ENCODE measurements around the gene THSD4. TPM values are rescaled to one million over a fixed set of nuclear protein-coding genes. Genes with fewer than 3 reads are reported as not detected.

The THSD4 gene
- total RNA-seq, 2 experiments from 2014 or later, result not detected

DNA sequence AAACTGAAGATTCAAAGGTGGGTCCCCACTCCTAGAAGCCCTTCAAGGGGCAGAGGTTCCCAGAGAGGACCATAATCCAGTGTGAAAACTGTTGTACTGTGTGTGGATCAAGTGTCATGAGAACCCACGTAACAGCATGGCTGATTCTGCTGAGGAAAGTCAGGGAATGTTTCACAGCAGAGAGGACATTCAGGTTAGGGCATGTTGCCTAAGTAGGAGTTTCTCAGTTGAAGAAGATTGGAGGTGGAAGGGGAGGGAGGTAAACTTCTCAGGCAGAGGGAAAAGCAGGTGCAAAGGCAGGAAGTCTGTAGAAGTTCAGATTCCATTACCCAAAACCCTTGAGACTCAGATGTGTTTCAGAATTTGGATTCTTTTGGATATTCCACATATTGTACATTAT is 448.9 kb downstream of the THSD4 start:
- Mint-ChIP-seq H3K27me3 (peaks cover 11% of the 10 kb centered on the region), H3K27ac (no peak overlapping the region), H3K4me1 (ENCODE audit: low read depth) (no peaks in the 10 kb centered on the region), H3K36me3 (ENCODE audit: low read depth) (no peaks in the 10 kb centered on the region), H3K4me3 (no peak overlapping the region), H3K9me3 (no peaks in the 10 kb centered on the region)
- intact Hi-C loops (cut with micrococcal nuclease), result no loop called here
- ATAC-seq (no peak), DNase-seq (no peak)
- CTCF ChIA-PET, result no interaction called here
- TF ChIP-seq, protein P1, sequence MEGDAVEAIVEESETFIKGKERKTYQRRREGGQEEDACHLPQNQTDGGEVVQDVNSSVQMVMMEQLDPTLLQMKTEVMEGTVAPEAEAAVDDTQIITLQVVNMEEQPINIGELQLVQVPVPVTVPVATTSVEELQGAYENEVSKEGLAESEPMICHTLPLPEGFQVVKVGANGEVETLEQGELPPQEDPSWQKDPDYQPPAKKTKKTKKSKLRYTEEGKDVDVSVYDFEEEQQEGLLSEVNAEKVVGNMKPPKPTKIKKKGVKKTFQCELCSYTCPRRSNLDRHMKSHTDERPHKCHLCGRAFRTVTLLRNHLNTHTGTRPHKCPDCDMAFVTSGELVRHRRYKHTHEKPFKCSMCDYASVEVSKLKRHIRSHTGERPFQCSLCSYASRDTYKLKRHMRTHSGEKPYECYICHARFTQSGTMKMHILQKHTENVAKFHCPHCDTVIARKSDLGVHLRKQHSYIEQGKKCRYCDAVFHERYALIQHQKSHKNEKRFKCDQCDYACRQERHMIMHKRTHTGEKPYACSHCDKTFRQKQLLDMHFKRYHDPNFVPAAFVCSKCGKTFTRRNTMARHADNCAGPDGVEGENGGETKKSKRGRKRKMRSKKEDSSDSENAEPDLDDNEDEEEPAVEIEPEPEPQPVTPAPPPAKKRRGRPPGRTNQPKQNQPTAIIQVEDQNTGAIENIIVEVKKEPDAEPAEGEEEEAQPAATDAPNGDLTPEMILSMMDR (IDR thresholded peaks at IDR 0.05), result no peak
- POLR2A ChIA-PET, result no interaction called here

DNA sequence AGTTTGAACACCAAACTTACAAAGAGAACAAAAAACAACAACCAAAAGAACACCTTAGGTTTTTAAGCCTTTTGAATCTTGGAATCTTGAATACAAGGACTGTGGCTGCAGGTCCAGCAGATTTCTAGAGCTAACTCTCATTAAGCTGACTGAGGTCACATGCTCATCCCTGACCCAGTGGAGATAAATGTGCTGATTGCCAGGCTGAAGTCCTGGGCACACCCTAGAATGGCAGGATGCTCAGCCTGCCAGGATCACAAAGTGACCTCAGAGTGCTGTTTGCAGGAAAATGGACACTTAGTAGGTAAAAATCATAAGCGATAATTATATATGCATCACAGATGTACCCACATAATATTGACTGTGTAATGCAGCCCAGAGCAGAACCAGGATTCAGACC is 449.7 kb downstream of the THSD4 start:
- Mint-ChIP-seq H3K4me3 (no peak overlapping the region), H3K36me3 (ENCODE audit: low read depth) (no peaks in the 10 kb centered on the region), H3K9me3 (no peaks in the 10 kb centered on the region), H3K27ac (no peak overlapping the region), H3K4me1 (ENCODE audit: low read depth) (no peaks in the 10 kb centered on the region), H3K27me3 (peaks cover 9% of the 10 kb centered on the region)
- DNase-seq (no peak), ATAC-seq (no peak)
- intact Hi-C loops (cut with micrococcal nuclease), result no loop called here
- POLR2A ChIA-PET, result no interaction called here
- TF ChIP-seq, protein P1 (IDR thresholded peaks at IDR 0.05), result no peak
- CTCF ChIA-PET, result no interaction called here

DNA sequence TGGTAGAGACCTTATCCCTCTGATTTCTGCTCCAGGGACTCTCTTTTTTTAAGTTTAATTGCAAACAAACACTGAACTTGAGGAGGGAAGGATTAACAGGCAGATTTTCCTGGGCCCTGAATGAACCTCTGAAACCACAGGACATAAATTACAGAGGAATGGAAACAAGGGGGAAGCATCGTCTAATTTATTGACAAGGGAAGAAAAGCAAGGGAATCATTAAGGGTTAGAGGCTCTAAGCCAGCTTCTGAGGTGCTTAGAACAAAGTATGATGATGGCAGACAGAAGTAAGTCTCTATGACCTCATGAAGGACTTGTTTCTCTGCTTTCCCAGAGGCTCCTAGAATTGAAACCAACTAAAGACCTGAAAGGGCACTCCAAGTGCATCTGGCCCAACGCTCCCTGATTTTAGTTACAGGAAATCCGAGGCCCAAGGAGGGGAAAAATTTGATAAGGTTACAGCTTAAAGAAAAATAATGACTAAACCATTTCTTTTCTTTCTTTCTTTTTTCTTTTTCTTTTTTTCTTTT is 450.4 kb downstream of the THSD4 start:
- Mint-ChIP-seq H3K27me3 (peaks cover 9% of the 10 kb centered on the region), H3K36me3 (ENCODE audit: low read depth) (no peaks in the 10 kb centered on the region), H3K27ac (no peak overlapping the region), H3K9me3 (no peaks in the 10 kb centered on the region), H3K4me1 (ENCODE audit: low read depth) (no peaks in the 10 kb centered on the region), H3K4me3 (no peak overlapping the region)
- CTCF ChIA-PET, result no interaction called here
- ATAC-seq, result no peak
- POLR2A ChIA-PET, result no interaction called here
- intact Hi-C loops (cut with micrococcal nuclease), result no loop called here
- DNase-seq, result no peak
- TF ChIP-seq, protein P1 (IDR thresholded peaks at IDR 0.05), result no peak

DNA sequence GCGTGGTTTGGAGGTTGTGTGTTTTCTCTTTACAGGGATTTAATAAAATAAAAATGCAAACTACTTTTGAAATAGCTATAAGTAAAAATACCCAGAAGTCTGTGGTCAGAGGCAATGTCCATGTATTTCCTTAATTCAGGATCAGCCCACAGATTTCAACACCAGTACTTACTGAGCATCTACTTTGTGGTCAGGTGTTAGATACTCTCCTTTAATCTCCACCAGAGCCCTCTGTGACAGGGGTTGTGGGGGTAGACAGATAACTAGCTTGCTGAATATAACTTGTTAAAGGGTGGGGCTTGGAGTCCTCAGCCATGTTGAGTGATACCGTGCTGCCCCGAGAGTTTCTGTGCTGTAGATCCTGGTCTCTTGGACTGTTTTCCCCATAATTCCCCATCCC is 451.0 kb downstream of the THSD4 start:
- H3K4me3 Mint-ChIP-seq, result no peak overlapping the region
- CTCF ChIA-PET, result no interaction called here
- H3K36me3 Mint-ChIP-seq (ENCODE audit: low read depth), result no peaks in the 10 kb centered on the region
- ATAC-seq (no peak), DNase-seq (no peak)
- H3K27me3 Mint-ChIP-seq, result peaks cover 8% of the 10 kb centered on the region
- intact Hi-C loops (cut with micrococcal nuclease), result no loop called here
- no peaks in the 10 kb centered on the region for H3K9me3 Mint-ChIP-seq
- no peak overlapping the region for H3K27ac Mint-ChIP-seq
- TF ChIP-seq, protein P1 (IDR thresholded peaks at IDR 0.05), result no peak
- no peaks in the 10 kb centered on the region for H3K4me1 Mint-ChIP-seq (ENCODE audit: low read depth)
- POLR2A ChIA-PET, result no interaction called here

DNA sequence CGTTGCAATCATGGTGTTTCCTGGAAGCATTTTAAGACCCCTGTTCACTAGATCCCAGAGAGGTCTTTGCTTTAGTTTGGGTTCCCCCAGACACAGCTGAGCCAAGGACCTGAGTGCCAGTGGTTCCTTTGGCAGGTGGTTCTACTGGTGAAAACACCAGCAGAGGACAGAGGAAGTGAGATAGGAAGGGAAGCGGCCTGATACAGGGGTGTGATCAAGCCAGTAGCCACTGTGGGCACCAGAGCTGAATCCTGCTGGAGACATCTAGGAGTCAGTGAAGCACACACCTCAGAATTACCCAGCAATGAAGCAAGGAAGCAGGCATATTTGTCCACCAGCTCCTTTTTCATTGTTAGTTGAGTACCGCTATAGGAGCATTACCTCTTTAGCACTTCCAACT is 451.9 kb downstream of the THSD4 start:
- ChIA-PET CTCF (no interaction called here), POLR2A (no interaction called here)
- TF ChIP-seq, protein P1 (IDR thresholded peaks at IDR 0.05), result no peak
- H3K27ac Mint-ChIP-seq, result no peak overlapping the region
- no peaks in the 10 kb centered on the region for H3K36me3 Mint-ChIP-seq (ENCODE audit: low read depth)
- intact Hi-C loops (cut with micrococcal nuclease), result no loop called here
- no peak overlapping the region for H3K4me3 Mint-ChIP-seq
- no peaks in the 10 kb centered on the region for H3K4me1 Mint-ChIP-seq (ENCODE audit: low read depth)
- DNase-seq (no peak), ATAC-seq (no peak)
- peaks cover 8% of the 10 kb centered on the region for H3K27me3 Mint-ChIP-seq
- no peaks in the 10 kb centered on the region for H3K9me3 Mint-ChIP-seq

Measured in activated CD8-positive, alpha-beta T cell treated with anti-CD3 and anti-CD28 coated beads for 36 hours (primary cell).